Measurements from ENCODE around the gene CHP1. TPM values are rescaled to one million over a fixed set of nuclear protein-coding genes. Genes with fewer than 3 reads are reported as not detected.
A peak's percentile ranks its signal among the peaks of the same experiment; 100 is the strongest.
"Not testable (repeated sequence)": the region's sequence is repeated elsewhere in the genome, so short reads cannot be mapped to it uniquely, and the experiment has no call there.

CHP1 gene
- polyA plus RNA-seq, 1 donor = 66.7 TPM

- no peak for DNase-seq
Observed at GRCh38 chr15:41289953-41290352, 58.9 kb downstream of the CHP1 start.

- DNase-seq = no peak
Observed at GRCh38 chr15:41291065-41291631, 60.1 kb downstream of the CHP1 start.

GRCh38 chr15:41292521-41292920 lies 61.5 kb downstream of the CHP1 start:
- no peak for DNase-seq

GRCh38 chr15:41301139-41301538 lies 70.1 kb downstream of the CHP1 start:
- DNase-seq = not testable (repeated sequence)

GRCh38 chr15:41301587-41301986 lies 70.5 kb downstream of the CHP1 start:
- DNase-seq = no peak

- DNase-seq = no peak
Observed at GRCh38 chr15:41304149-41304770, 73.2 kb downstream of the CHP1 start.

GRCh38 chr15:41307679-41308078 lies 76.6 kb downstream of the CHP1 start:
- DNase-seq = no peak

- no peak for DNase-seq
Observed at GRCh38 chr15:41309226-41309905, 78.3 kb downstream of the CHP1 start.

- DNase-seq = not testable (repeated sequence)
Observed at GRCh38 chr15:41320805-41321330, 89.8 kb downstream of the CHP1 start.

GRCh38 chr15:41323611-41324010 lies 92.5 kb downstream of the CHP1 start:
- no peak for DNase-seq

- DNase-seq = peak; percentile 15
Observed at GRCh38 chr15:41331281-41331680, 100.2 kb downstream of the CHP1 start.

Other genes starting within 250 kb of the CHP1 start
- gene INO80, start 115.0 kb upstream of the CHP1 start, polyA plus RNA-seq (ENCODE audit: insufficient read length) = 27.6 TPM
- gene EXD1, start 511 bp upstream of the CHP1 start, polyA plus RNA-seq (ENCODE audit: insufficient read length) = 0.07 TPM
- gene OIP5, start 101.3 kb downstream of the CHP1 start, polyA plus RNA-seq (ENCODE audit: insufficient read length) = 12.5 TPM
- gene NUSAP1, start 101.6 kb downstream of the CHP1 start, polyA plus RNA-seq (ENCODE audit: insufficient read length) = 148 TPM
- 26.2 TPM for gene NDUFAF1, start 171.2 kb downstream of the CHP1 start, polyA plus RNA-seq (ENCODE audit: insufficient read length)
- 75.6 TPM for gene RTF1, start 185.8 kb downstream of the CHP1 start, polyA plus RNA-seq (ENCODE audit: insufficient read length)